GM18867 (cell line): ENCODE data around the gene CHCHD6.

Source experiments
- ATAC-seq: cut with Tn5 transposase; IDR thresholded peaks from one replicate; pipeline ENCODE4 v1.9.1; 2021; ENCODE audit warnings: mild to moderate bottlenecking, moderate library complexity; ENCODE audit not compliant: unreplicated experiment

Gene CHCHD6

DNA sequence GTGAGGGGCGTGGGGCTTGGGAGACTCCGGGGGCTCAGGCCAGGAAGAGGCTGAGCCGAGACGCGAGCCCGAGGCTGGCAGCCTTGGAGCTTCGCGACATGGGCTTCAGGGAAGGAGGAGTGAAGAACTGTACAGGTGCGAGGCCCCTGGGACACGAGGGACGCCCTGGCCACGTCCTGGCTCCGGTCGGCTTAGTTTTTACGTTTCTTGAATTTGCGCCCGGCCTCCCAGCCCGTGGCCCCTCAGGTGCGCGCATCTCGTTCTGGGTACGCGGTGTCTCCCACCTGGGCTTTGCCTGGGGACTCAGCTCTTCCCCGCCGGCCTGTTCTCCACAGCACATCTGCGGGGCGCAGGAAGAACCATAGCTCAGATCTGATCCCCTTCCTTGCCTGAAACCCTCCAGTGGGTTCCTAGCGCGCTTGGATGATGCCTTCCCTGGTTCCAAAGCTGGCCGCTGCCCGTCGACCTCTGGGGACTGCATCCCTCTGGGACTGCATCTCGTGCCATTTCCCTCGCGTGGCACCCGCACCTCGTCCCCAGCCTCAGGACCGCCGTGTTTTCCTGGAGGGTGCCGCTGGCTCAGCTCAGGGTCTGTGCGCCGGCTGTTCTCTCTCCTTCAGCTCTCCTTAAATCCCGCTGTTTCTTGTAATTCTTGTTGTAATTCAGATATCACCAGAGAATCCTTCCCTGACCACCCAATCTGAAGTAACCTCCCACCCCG is 614 bp downstream of the CHCHD6 start:
- ATAC-seq, result no peak

DNA sequence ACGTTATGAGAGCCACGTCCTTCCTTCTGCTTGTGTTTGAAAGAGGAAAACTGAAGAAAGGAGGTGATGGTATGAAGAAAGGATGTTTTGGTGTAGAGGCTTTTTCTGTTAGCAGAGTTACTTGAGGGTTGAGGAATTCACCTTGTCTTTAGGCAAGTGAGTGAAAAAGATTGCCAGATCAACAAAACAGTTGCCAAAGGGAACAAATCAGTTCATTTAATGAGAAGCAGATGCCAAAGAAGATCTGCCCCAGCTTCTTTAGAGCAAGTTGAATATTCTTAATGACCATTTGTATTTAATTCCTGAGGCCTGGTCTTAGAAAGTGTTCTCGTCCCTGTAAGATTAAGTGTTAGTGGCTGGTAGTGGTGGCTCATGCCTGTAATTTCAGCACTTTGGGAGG is 2.6 kb downstream of the CHCHD6 start:
- ATAC-seq, result no peak

DNA sequence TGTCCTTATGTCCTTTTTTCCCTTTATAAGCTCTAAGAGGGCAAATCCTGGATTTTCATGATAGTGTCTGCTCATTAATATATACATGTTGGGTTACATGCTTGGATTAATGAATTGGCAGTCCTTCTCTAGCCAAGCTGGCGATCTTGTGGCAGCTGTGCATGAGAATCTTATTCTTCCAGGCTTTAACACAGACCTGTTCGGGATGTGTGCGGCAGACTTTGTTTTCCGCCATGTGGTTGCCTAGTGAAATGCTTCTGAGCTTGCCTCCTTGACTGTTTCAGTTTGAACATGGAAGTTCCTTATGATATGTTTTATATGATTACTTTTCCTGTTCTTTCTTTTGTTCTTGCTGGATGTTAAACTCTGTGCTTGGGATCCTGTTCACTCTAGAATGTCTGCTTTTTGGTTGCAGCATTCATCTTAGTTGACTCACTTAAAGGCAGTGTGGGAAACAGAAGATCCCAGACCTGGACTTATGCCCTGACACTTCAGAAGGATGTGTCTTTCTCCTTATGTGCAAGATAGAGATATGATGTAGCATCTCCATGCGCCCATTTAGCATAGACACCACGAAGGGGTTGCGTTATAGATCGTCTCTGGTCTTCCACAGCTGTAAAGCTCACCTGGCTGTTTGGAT is 7.2 kb downstream of the CHCHD6 start:
- ATAC-seq, result no peak

DNA sequence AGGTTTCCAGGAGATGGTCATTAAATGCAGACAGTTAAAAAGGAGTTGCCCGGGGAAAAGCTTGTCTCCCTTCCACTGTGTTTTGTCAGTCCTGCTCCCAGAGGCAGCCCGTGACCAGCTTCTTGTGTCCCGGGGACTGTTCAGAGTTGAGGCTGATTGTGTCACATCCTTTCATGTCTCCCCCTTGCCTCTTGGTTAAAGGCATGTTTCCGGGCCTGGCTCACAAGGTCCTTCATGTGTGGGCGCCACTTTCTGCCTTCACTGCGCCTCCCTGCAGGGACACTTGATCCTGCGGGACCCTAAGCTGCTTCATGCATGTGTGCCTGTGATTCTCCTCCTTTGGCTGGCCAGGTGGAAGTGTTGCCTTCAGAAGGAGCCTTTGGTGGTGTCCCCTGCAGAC is 9.2 kb downstream of the CHCHD6 start:
- no peak for ATAC-seq

DNA sequence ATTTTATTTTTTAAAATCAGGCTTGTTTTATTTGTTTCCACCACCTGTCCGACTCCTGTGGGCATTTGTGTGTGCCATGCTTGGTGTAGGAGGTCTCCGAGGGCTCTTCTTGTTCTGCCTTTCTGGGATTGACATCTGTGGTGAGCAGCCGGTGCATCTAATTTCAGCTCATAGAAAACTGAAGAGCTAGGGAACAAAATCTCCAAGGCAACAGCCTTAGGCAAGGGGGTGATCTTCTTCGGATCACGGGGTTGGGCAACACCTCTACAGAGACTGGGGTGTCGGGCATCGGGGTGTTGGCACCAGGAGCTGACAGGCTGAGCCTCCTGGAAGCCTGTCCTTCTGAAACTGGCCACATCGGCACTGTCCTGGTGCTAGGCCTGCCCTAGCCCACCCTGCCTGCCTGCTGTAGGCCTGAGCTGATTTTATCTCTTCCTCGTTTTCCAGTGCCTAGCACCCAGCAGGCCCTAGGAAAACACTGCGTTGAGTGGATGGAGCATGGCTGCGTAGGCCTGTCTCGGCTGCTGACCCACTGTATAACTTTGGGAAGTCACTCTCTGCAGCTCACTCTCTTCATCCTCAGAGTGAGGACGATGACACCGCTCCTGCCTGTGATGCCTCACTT is 10.3 kb downstream of the CHCHD6 start:
- no peak for ATAC-seq

DNA sequence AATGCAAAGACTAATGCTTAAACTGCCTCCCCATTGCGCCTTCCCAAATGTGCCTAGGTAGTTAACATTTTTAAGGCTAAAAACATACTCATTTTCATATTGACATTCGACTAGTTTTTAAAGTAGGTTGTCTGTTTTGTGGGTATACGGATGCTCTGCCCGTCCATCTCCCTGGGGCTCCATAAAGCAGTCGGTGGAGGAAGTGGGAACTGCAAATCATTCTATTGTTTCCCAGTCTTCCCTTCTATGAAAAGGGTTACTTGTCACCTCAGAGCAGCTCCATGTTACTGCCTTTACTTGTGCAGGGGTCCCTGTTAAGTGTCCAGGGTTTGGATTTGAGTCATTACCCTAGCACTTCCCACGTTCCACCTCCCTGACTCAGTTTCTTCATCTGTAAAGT is 10.9 kb downstream of the CHCHD6 start:
- ATAC-seq, result no peak

DNA sequence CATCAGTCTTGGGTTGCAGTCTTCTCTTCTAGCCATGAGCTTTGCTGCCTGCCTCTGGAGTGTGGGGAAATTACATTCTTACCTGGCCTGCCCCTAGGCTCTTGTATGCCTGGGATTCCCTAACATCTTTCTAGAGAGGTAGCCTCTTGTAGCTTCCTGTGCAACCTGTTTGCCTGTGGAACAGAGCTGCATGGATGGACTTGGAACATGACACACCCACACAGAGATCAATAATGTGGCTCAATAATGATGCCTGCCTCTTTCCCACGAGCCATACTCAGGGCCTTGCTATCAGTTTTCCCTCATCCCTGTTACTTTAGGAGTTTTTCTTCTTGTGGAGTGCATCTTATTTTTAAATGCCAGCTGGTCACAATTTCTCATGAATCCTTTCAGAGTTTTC is 11.4 kb downstream of the CHCHD6 start:
- ATAC-seq, result no peak

DNA sequence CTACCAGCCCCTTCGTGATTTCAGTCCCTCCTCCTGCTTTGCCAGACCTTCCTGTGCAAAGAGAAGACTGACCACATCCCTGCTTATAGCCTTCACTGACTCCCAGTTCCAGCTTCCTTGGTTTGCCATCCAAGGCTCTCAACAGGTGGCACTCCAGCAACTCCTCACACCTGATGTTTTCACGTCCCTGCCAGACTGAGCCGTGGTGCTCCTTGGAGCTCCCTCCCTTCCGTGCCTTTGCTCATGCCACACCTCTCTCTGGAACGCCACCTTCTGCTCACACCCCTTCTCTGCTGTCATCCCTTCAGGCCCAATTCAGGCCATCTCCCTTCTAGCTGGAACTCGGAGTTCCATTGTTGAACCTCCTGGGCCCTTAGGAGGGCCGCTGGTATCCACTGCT is 12.0 kb downstream of the CHCHD6 start:
- no peak for ATAC-seq

DNA sequence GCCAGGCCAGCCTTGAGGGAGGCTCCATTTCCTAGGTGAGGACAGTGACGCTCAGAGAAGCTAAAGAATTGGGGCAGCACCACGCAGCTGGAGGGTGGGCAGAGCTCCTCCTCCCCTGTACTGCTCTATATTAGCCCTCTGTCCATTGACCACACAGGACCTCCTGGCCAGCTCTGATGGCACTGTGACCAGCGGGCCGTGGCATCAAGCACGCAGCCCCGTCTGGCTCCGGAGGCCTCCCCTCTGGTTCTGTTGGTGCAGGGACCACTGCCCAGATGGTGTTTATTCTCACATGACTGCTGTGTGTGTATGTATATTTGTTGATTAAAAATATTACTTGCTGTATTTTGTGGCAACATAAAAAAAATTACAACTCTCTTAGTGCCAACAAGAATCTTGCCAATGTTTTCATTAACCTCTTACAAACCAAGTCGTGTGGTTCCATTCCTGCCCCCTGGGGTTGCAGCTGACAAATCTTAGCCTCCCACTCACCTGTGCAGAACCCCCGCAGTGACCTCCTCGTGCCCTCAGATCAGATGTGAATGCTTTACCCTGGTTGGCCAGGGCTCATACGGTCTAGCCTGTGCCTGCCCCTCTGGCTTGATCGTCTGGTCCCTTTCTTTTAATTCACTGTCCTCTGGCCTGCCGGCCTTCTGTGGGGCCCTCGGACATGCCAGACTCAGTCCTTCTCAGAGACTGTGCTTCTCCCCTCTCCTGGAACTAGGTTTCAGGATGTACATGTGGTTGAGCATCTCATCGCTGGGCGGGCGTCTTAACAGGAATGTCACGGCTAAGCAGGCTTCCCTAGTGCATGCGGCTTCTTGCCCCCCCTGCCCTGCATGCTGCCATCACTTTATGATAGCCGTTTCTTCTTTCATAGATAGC is 14.8 kb downstream of the CHCHD6 start:
- ATAC-seq, result no peak

DNA sequence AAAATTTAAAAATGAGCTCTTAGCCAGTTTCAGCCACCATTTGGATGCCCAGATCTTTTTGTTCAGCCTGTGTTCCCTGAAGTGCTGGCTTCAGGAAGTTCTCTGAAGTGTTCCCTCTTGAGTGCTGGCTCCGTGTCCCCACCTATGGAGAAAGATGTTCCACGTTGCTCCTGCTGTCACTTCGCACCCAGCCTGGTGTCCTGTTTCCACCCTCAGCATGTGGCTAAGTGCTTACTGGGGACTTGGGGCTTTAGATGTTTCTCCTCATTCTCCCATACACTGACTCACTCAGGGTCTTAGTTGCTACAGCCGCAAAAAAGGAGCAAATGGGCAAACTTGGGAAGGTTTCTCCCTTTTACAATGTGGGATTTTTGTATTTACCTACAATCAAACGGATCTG is 16.6 kb downstream of the CHCHD6 start:
- no peak for ATAC-seq

DNA sequence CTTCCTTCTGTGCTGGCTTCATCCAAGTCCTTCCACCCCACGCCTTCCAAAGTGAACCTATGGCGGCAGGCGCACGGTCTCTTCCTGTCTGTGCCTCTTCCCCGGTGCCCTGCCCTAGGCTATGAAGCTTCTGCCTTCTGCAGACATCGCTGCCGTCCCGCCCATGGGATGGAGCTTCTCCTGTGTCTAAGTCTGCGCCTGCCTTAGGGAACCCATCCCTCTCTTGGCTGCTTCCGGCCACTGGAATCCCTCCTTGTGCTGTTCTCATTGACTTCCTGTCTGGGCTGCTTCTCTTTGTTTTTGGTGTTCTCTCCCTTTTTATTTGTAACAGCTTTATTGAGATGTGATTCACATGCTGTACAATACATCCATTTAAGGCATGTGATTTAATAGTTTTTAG is 17.2 kb downstream of the CHCHD6 start:
- no peak for ATAC-seq

DNA sequence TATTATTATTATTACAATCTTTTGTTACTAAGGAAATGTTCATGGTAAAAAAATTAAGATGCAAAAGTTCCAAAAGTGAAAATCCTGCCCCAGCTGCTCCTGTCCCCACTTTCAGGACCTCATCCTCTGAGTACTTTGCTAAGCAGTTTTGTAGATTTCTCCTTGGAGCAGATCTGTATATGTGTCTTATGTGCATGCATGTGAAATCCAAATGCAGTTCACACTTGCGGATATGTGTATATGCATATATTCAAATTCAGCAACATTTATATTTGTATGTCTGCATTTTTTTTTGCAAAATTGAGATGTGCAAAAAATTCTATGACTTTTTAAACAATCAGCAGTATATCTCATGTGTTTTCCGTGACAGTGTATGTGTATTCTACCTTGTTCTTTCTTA is 19.2 kb downstream of the CHCHD6 start:
- no peak for ATAC-seq

DNA sequence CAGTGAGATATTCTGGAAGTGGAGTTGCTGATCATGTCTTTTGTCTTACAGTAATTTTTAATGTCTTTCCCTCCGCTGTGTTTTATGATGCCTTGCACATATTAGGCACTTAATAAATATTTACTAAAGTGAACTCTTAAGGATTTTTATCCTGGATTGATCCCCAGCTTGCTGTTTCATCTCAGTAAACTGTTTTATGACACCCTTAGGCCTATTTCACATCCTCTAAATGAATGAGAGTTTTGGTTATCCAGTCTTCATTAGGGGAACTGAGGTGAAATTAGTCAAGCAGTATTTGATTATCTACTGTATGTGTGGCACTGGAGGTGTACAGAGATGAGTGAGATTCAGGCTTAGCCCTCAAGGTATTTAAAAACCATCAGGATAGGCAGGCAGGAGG is 19.8 kb downstream of the CHCHD6 start:
- no peak for ATAC-seq

DNA sequence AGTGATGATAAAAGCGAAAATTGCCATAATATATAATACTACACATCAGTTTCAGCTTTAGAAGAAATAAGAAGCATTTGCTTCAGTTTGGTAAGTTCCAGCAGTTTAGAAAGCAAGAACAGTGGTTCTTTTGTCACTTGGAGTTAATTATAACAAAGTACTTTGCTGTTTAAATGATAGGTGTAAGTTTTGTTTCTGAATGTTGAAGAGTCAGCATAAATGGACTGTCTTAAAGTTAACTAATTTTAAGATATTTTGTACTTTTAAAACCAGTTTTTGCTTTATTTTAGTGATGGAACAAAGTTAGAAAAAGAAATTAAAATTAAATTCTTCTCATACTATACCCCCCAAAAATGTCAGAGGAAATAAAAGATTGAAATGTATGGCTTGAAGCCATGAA is 24.6 kb downstream of the CHCHD6 start:
- no peak for ATAC-seq

DNA sequence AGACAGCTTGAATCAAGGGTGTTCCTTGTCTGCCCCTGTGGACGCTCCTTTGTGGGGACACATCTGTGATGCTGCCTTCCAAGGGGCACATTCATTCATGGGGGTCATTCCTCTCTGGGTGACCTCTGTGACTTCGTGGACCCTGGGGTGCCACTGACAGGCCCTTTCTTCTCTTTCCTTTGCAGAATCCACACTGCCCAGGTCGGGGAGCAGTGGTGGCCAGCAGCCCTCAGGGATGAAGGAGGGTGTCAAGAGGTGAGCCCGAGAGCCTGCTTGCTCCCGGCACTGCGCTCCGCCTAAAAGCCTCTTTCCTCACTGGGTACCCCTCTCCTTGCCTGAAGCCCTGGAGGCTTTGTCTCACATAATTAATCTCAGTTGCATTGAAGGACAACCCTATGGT is 26.3 kb downstream of the CHCHD6 start:
- no peak for ATAC-seq

DNA sequence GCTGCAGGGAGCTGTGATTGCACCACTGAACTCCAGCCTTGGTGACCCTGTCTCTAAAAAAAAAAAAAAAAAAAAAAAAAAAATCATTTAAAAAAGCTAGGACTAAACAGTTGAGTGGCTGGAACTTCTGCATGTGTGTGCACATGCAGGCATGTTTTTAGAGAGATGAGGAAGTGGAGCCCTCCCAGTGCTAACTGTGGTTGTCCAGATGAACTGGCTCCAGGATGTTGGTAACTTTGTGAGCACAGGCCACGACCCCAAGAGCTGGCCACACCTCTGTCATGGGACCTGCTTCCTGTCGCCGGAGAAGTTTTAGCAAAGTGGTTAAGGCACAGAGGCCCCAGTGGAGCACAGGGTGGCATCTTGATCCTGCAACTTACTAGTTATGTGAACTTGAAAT is 27.0 kb downstream of the CHCHD6 start:
- no peak for ATAC-seq

DNA sequence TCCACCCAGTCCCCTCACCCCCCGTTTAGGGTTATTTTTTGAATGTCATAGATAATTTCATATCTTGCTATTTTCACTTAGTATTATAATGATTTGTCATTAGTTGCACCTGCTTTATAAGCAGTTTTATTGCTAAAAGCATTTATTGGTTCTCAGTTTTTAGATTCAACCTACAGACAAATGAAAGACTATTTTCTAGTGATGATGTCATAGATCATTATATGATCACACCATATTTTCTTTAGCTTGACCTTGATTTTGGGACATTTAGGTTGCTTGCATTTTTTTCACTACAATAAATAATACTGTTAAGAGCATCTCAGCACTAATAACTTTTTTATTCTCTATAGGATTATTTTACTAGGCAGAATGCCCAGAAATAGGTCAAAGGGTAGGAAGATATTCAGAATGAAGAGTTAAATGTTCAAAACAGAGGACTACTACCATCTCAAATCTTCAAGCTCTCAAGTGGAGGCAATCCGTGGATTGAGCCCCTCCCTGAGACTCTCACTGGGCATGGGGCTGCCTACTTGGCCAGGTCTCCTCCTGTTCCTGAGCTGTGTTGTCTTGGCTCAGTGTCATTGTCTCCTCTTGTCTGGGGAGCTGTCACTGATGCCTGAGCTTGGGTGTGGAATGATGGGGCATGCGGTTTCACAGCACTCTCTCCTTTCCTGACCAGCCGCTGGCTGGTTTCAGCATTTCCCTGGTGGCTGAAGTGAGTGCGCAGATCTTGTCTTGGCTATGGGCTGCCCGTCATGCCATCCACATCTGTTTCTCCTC is 28.4 kb downstream of the CHCHD6 start:
- ATAC-seq, result no peak

DNA sequence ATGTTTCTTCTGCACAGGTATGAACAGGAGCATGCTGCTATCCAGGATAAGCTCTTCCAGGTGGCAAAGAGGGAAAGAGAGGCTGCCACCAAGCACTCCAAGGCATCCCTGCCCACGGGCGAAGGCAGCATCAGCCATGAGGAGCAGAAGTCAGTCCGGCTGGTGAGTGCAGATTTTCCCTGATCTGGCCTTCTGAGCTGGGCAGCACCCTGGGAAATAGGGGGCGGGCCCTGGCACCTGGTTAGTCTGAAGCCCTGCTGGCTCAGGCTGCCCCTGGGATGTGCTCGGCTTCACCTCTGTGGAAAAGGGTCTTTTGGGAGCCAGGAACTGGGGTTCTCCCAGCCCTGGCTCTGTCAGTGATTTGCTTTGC is 29.0 kb downstream of the CHCHD6 start:
- ATAC-seq, result no peak

DNA sequence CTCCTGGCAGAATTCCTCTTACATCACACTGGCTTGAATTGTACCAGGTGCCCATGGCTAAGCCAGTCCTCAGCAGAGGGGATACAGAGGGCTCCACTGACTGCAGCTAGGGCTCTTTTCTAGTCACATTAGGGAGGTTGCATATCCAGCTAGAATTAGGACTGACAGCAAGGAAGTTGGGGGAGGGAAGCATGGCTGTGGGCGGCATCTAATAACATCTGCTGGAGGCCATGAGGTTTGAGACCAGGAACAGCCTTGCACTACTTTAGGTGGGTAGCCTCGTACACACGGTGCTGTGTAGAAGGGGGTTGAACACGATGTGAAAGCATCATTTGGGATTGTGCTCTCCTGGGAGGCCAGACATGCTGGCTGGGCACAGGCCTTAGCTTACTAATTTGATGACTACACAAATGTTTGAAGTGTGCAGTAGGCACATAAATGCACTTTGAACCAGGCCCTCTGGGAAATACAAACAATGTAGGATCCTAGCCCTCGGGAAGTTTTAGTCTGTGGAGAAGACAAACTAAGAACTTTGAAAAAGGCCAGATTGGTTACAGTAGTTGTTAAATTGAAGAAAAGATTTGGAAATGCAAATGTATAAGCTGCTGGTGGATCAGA is 30.2 kb downstream of the CHCHD6 start:
- ATAC-seq, result no peak

DNA sequence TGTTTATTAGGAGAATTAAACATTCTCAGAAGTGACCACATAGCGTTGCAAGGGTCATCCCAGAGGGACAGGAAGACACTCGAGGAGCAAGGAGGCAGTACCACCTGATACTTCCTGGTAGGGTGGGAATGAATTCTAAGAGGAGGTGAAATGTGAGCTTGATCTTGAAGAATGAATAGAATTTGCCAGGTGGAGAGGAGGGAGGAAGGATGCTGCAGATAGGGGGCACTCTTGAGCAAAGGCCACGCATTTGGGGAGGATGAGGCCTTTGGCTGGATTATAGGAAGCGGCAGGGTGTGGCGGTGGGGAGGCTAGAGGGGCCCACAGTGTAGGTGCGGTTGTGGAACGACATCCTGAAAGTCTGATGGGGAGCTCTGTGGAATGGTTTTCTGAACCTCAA is 33.5 kb downstream of the CHCHD6 start:
- no peak for ATAC-seq
